Measurements from ENCODE around the gene IRF7.

The IRF7 gene

GRCh38 chr11:607971-608659, 7.6 kb downstream of the IRF7 start:
- no peak for DNase-seq

- no peak for DNase-seq
Observed at GRCh38 chr11:607020-607780, 8.6 kb downstream of the IRF7 start.

GRCh38 chr11:606245-606644, 9.5 kb downstream of the IRF7 start:
- no peak for DNase-seq

GRCh38 chr11:605286-606129, 10.2 kb downstream of the IRF7 start:
- DNase-seq: no peak

GRCh38 chr11:603154-603553, 12.6 kb downstream of the IRF7 start:
- no peak for DNase-seq

GRCh38 chr11:601573-602245, 14.0 kb downstream of the IRF7 start:
- DNase-seq: no peak

- no peak for DNase-seq
Observed at GRCh38 chr11:598005-598680, 17.6 kb downstream of the IRF7 start.

- no peak for DNase-seq
Observed at GRCh38 chr11:597166-597725, 18.5 kb downstream of the IRF7 start.

GRCh38 chr11:596374-596773, 19.4 kb downstream of the IRF7 start:
- peak; percentile 5 for DNase-seq

- DNase-seq: no peak
Observed at GRCh38 chr11:595400-595799, 20.4 kb downstream of the IRF7 start.

GRCh38 chr11:593347-593746, 22.4 kb downstream of the IRF7 start:
- DNase-seq: no peak

- no peak for DNase-seq
Observed at GRCh38 chr11:592918-593317, 22.8 kb downstream of the IRF7 start.

GRCh38 chr11:592501-592900, 23.2 kb downstream of the IRF7 start:
- no peak for DNase-seq

- DNase-seq: no peak
Observed at GRCh38 chr11:590997-591396, 24.8 kb downstream of the IRF7 start.

- DNase-seq: no peak
Observed at GRCh38 chr11:589798-590197, 26.0 kb downstream of the IRF7 start.

GRCh38 chr11:587978-588380, 27.8 kb downstream of the IRF7 start:
- DNase-seq: peak; percentile 76

GRCh38 chr11:587546-587945, 28.2 kb downstream of the IRF7 start:
- no peak for DNase-seq

- no peak for DNase-seq
Observed at GRCh38 chr11:586376-587316, 29.1 kb downstream of the IRF7 start.

GRCh38 chr11:584287-584686, 31.5 kb downstream of the IRF7 start:
- no peak for DNase-seq

- DNase-seq: no peak
Observed at GRCh38 chr11:581752-582151, 34.0 kb downstream of the IRF7 start.

GRCh38 chr11:581342-581741, 34.4 kb downstream of the IRF7 start:
- no peak for DNase-seq
